Forelimb muscle (tissue), 1 donor: ENCODE results near the gene RFT1. TPM values are rescaled to one million over a fixed set of nuclear protein-coding genes. Genes with fewer than 3 reads are reported as not detected.

ENCODE experiments used
- DNase-seq: peaks from one replicate; pipeline ENCODE4 v3.0.0-alpha.2; 2013; ENCODE audit warnings: low read depth
- polyA plus RNA-seq: library from polyadenylated mRNA; unstranded; fragments of 120-200 nt; gene quantifications from one replicate; pipeline ENCODE4 v1.2.1, GENCODE V29; 2013; ENCODE audit not compliant: insufficient read length

Gene RFT1
- polyA plus RNA-seq, 1 donor = 9.4 TPM

- no peak for DNase-seq
Measured at GRCh38 chr3:53092216-53092615, 38.0 kb downstream of the RFT1 start.

DNA sequence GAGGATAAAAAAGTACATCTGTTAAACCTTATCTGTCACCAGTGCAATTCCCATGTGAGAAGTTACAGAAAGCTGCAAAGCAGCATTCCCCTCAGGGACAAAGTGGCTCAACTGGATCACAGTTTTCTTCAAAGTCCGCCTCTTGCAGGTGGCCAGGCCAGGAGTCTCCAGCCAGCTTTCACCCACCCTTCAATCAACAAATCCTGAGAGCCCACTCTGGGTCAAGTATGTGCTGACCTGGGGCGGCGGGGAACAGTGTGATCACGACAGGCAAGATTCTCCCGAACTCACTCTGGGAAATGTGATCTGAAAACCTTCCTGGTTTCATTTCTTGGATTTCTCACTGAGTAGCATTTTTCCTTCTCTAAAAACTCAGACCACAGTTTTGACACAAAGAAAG lies 39.2 kb downstream of the RFT1 start:
- no peak for DNase-seq

- no peak for DNase-seq
Measured at GRCh38 chr3:53089511-53089910, 40.7 kb downstream of the RFT1 start.

- no peak for DNase-seq
Measured at GRCh38 chr3:53085476-53085875, 44.8 kb downstream of the RFT1 start.

GRCh38 chr3:53084310-53085001 lies 45.8 kb downstream of the RFT1 start:
- no peak for DNase-seq

DNA sequence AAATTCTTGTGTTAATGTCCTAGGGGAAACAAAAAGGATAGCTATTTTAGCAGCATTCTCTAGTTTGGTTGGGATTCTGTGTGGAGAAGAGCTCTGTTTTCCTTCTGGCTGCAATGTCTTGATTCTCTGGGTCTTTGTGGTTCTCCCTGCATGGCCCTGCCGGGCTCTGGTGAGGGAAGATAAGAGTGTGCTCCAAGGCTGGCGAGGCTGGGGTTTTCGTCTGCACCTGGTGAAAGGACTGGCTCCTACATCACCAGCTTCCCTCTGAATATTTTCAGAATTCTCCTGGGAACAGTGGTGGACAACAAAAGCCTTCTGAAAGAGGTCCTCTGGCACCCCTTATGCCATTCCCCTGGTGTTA lies 46.3 kb downstream of the RFT1 start:
- DNase-seq = no peak

DNA sequence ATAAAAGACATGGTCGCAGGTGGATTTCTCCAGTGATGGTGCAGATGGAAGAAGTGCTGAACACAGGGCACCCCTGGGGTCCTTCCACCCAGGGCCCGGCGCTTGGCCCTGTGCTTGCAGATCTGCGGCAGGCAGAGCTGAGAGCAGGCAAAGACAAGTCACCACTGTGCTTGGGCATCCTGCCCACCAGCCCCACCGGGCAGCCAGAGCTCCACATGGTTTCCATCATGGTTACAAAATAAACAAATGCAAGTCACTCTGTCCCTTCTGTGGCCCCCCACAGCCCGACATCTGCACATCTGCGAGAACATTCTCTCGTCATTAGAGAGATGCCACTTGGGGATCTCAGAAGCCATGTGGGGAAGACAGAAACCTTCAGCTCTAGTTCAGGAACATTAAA lies 46.7 kb downstream of the RFT1 start:
- no peak for DNase-seq

- no peak for DNase-seq
Measured at GRCh38 chr3:53082736-53083135, 47.5 kb downstream of the RFT1 start.

- no peak for DNase-seq
Measured at GRCh38 chr3:53081318-53081717, 48.9 kb downstream of the RFT1 start.

DNA sequence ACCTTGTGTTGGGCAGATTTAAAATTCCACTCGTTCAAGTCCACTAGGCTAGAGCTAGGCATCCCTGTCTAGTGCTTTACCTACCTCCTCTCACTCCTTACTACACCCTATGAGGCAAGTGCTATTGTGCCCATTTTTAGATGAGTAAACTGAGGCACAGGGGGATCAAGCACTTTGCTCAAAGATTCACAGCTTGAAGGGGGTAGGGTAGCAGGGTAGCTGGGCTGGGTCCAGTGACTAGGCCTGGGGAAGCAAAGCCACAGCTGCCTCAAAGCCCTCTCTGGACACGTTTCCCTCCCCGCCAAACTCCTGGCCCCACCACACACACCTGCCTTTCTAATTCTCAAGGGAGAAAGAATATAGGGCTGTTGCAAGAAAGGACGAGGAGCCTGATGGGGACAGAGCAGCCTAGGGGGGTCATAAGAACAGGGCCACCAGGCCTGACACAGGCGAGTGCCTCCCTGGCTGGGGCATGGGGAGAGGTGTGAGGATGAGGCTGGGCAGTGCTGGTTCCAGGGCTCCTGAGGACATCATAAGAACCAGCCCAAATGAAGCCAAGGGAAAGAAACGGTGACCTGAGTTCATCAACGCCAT lies 49.5 kb downstream of the RFT1 start:
- DNase-seq = no peak

GRCh38 chr3:53079791-53080555 lies 50.3 kb downstream of the RFT1 start:
- DNase-seq = no peak

DNA sequence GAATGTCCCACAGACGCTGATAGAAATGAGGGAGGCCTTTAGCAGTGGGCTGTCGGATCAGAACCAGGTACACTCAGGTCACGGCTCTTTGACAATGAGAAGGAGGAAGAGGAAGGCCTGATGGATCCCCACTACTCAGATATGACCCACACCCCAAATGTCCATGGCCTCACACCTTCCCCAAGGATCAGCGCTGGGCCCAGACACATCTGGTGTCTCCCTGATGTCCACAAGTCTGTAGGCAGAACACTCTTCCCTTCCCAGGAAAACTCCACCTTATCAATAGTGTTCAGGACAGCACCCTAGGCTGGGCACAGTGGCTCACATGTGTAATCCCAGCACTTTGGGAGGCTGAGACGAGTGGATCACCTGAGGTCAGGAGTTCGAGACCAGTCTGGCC lies 51.1 kb downstream of the RFT1 start:
- DNase-seq = no peak

- DNase-seq = no peak
Measured at GRCh38 chr3:53078656-53079055, 51.6 kb downstream of the RFT1 start.

DNA sequence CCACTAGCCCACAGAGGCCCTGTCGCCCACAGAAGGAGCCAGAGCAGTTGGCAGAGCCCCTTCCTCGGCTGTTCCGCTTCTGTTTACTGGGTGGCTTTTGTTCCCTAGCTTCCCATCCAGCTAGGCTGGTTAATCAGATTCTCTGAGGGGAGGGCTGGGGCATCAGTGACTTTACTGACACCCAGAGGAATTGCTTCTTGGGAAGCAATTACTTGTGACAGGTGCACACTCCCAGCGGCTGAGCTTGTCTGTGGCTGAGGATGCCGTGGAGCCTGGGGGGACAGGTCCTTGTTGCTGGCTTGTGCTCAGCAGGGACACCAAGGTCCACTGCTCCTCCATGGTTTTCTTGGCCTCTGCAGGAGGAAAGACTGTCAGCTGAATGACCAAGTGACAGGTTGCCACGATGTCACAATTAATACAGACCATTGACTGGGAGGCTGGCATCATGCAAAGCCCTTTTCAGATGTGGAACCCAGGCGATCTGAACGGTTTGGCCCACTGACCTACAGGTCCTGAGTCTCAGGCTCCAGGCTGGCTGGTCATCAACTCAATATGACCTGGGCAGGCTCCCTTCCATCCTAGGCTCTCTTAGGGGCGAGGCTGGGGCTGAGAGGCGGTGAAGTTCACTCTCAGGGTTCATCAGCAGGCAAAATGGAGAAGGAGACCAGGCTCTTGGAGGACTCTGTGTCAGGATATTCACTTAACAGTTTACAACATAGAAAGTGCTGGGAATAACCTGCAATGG lies 52.6 kb downstream of the RFT1 start:
- no peak for DNase-seq

DNA sequence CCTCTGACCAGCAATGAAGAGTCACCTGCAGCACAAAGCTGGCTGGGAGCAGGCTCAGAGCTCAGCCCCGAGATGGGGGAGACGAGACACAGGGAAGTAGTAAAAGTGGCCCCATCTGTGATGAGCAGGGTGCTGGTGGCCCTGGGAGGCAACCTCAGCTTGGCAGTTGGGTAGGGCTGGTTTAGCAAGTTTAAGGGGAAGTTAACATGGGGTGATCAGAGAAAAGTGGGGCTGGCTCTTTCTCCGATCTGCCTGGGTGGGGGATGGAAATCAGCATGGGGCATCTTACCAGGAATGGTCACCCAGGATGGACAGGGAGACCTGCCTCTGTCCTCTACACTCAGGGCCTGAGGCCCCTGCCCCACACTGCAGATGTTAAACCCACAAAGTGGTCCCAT lies 54.5 kb downstream of the RFT1 start:
- DNase-seq = no peak

DNA sequence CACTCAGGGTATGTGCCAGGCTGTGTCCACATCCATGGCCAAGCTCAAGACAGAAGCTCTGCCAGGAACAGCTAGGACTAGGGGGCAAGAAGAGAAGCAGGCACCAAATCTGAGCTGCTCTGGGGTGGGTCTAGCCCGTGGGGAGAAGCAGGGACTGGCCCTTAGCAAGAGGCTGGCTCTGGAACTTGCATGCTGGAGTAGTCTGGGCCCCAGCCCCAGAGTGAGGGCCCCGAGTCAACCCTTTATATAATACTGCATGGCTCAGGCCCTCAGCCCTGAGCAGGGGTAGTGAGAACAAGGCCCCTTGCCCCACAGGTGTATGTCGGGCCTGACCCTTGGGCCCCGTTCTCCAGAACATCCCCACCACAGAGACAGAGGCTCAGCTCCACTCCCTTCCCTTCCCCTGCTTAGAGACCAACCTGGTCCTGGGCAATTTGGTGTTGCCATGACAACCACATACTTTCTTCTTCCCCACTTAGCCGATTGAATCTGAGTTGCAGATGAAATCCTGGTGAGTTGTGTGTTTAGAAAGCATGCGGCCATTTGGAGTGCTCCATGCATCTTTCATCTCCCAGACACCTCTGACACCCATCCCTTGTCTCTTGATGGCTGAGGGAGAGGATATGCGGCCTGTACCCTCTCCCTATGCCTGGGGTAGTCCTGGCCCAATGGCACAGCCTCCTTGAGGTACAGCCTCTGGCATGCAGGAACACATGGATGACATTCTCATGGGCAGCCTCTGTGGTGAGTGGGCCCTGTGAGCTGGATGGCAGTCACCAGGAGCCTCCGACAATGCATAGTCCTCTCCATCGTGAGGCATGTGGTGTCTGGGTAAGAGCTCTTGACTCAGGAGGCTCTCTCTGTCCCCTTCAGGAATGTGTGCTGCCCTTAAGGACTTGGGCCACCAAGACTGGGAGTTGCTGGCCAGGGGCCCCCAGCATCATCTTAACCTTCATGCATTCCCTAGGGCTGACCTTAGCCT lies 55.2 kb downstream of the RFT1 start:
- DNase-seq = no peak

GRCh38 chr3:53074366-53074696 lies 55.9 kb downstream of the RFT1 start:
- no peak for DNase-seq

DNA sequence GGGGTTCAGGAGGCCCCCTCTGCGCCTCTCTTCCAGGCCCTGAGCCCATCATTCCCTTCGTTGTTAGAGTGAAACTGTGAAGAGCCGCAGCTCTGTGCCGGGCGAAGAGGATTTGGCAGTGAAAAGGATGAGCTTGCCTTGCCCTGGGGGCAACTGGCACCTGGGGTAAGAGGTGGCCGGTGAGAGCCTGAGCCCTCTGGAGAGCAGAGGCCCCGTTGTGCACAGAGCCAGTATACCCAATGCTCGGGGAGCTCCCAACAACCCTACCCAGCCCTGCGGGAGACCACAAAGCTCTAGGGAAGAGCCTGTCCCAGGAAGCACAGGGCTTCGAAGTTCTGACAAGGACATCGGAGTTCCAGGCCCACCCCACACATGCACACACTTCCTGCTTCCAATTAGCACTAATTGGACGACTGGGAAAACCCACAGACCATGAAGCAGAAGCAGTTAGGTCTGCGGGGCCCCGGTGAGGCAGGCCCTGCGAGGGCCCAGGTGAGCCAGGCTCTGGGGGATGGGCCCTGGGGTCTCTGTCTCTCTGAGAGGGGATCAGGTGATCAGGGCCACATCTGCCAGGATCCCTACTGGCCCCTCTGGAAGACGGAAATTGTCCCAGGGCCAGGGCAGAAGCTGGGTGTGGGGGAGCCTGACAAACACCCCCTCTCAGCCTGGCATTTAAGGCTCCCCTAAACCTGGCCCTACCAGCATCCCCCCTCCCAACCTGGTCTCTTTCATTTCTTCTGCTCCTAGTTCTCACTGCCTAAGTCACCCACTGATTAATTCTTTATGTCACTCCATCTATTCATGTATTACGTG lies 56.5 kb downstream of the RFT1 start:
- DNase-seq = no peak

GRCh38 chr3:53072653-53073552 lies 57.3 kb downstream of the RFT1 start:
- DNase-seq = peak; percentile 41
